SIG-M5 (cell line): ENCODE measurements around the gene NINL.
"Not testable (repeated sequence)": the region's sequence is repeated elsewhere in the genome, so short reads cannot be mapped to it uniquely, and the experiment has no call there.

ENCODE experiments used
- DNase-seq: peaks from one replicate; lab custom pipeline; 2025; lab: John Stamatoyannopoulos, UW

Gene NINL

DNA sequence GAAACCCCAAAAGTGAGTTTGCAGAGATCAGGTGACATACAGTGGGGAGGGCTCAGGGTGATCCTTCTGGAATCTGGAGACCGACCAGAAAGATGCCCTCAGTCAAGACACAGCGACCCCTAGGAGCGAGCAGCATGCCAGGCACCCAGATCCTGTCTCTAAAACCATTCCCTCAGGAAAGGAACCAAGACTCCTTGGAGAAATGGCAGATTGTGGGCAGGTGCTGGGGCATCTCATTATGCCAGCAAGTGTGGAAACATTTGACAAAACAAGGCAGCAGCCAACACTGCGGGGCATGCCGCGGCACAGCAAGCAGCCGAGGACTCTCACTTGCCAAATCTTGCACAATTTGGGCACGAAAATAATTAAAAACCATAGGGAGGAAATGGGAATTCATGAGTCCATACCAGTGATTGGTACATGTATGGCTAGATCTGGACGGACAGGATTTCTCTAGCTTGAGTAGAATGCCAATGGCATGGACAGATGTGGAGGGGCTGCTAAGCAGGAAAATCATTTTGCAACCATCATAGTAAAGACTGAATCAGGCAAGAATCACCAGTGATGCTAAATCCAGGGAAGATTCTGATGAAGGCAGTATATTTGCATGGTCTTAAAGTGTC lies 101.0 kb downstream of the NINL start:
- no peak for DNase-seq

DNA sequence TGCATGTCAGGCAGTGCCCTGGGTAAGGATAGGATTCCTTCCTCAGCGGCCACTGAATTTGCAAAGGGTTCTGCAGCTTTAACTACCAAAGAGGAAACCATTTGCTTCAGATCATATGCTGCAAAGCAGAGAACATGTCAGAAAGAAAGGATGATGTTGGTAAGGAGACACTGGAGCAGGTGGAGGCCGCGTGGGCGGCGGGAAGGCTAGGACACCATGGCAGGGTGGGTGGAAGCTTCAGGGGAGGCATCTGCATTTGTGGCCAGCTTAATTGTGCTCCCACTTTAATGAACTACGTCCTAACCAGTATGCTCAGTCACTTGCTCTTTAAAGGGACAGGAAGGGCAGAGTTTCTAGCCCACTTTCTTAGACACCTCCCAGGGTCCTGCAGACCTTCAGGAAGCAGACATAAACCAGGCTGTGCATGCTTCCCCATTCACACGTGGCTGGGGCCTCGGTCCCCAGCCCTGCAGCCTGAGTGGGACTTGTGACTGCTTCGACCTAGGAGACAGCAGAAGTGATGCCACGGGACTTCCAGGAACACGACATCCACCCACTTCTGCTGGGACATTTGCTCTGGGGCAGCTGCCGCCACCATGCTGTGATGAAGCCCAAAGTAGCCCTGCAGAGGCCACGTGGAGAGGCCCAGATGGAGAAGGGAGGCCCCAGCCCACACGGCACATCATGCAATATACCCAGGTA lies 101.7 kb downstream of the NINL start:
- no peak for DNase-seq

DNA sequence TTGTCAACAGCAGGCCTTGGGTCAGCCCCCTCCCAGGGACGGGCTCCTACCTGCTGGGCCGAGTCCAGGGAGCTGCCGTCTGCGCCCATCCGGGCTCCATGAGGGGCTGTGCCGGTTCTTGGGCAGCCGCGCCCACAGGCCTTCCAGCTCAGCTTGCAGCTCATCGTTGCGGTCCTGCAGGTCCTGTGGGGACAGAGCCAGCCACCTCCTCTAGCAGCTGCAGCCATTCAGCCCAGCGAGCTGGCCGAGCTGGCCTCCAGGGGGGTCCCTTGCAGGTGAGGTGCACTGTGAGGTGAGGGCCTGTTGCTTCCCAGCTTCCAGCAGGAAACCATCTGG lies 103.4 kb downstream of the NINL start:
- DNase-seq: no peak

DNA sequence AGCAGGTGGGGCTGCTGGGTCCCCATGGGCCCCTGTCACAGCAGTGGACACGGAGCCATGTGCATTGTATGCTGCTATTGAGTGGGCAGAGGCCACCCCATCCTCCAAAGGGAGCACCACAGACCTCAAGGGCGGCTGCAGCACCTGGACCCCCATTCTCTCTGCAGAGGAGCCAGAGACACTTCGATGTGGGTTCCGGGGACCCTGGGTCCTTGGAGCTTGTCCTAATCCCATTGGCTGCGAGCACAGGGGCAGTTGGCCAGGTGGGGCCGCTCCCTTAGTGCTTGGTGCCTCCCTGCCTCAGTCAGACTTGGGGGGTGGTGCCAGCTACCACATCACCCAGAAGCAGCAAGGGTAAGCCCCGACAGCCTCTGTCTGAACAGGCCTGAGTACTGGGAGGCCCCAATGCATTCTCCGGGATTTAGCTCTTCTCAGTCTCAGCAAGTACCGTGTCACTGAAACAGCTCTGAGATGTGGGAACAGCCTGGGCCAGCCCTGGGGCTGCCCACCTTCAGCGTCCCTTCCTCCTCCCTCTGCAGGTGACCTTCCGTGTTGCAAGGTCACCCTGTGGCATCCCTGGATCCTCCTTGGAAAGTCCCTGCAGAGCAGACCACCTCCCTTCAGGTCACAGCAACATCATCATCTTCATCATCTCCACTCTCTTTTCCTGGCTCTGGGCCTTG lies 104.0 kb downstream of the NINL start:
- DNase-seq: no peak

DNA sequence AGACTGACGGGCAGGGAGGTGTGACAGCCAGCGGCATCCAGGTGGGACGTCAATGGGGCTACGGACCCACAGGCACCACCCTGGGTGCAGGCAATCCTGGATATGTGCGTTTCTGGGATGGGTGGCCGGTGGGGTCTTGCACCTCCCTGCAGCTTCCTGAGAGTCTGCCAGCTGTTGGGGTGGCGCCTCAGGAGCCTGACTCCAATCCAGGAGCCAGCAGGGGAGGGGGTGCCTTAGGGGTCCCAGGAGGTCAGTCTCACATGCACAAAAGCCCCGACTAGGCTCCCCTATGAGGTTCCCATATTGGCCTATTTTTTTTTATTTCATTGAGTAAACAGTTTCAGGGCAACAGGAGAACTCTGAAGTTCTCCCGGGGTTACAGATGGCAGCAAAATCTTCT lies 104.5 kb downstream of the NINL start:
- no peak for DNase-seq

DNA sequence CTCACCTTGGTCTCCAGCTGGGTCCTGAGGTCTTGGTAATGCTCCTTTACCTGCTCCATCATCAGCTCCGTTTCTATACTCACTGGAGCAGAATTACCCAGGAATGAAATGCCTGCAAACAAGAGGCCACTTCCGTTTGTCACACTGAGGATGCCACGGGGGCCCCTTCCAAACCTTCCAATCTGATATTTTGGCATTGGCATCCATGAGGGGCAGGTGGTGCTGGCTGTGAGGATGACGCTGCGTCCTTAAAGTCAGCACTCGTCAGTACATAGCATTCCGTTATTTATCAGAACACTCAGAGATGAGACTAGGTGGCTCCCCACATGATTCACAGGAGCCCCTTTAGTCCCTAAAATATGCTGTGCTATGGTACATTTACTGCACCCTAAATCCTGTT lies 105.2 kb downstream of the NINL start:
- no peak for DNase-seq

DNA sequence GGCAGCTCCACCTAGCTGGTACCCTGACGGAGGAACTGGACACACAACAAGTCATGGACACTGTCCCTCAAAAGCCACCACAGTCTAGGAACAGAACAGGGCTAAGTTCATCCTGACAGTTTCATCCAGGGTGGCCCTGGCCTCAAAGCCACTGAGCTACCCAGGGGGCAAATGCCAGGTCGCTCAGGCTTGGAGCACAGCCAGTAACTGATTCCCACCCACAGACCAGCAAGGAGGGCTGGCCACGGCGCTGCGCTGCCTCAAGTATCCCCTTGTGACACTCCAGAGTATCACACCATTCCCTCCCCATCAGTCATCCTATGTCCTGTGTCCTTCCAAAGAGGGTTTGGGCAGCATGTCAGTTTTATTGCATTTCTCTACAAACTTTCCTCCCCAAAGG lies 105.7 kb downstream of the NINL start:
- DNase-seq: no peak

DNA sequence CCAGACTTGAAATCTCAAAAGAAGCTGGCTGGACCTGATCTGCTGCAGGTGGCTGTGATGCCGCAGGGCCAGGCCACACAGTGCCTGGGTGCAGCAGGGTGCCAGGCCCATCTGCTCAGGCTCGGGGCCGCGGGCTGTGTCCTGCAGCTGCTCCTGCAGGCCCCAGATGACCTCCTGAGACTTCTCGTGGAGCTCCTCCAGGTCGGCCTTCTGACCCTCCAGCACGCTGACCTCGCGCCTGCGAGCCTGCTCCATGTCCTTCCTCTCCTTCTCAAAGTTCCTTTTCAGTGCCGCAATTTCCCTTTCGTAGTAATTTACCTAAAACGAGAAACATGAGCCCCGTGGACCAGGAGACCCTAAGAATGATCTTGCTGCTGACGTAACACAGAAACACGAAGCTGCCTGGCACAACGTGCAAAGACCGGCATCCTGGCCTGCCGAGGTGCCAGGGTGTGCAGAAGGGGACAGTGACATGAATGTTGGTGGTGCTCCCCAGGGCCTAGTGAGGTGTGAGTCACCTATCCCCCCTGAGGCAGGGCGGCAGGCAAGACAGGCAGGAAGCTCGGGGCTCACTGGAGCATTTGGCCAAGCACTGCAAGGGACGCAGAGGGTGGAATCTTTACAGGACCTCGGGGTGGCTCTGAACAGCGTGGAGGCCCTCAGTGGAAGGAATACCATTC lies 106.3 kb downstream of the NINL start:
- DNase-seq: no peak

DNA sequence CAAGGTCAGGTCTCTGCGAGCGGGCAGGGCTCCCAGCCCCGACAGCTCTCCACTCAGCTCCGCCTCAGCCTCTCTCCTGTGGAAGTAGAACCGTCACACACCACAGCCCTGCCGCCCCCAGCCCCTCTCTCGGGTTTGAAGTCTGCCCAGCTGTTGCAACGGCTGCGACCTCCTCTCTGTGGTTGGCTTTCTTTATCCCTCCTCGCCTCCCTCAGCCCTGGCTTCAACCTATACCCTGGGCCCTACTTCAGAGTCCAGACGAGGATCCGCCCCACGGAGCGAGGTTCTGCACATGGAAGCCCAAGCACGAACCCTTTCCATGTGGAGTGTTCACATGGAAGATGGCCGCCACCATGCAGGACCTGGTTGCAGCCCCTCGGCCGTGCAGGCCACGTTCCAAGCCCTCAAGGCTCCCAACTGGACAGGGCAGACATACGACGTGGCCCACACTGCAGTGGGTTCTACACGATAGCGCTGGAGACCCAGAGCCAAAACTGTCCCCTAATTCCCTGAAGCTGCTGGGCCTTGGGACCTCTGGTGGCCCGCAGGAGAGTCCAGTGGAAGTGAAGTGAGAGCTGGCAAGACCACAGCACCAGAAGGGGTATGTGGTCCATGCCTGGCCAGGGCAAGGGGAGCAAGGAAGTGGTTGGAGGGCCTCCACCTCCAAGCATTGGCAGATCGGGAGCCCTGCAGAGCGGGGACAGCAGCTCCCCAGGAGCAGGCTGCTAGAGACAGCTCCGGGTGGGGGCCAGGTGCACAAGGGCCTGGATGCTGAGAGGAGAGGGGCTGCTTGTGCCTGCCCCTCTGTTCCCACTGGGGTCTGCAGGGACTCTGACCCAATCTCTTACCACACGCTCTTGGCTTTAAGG lies 108.1 kb downstream of the NINL start:
- DNase-seq: no peak

DNA sequence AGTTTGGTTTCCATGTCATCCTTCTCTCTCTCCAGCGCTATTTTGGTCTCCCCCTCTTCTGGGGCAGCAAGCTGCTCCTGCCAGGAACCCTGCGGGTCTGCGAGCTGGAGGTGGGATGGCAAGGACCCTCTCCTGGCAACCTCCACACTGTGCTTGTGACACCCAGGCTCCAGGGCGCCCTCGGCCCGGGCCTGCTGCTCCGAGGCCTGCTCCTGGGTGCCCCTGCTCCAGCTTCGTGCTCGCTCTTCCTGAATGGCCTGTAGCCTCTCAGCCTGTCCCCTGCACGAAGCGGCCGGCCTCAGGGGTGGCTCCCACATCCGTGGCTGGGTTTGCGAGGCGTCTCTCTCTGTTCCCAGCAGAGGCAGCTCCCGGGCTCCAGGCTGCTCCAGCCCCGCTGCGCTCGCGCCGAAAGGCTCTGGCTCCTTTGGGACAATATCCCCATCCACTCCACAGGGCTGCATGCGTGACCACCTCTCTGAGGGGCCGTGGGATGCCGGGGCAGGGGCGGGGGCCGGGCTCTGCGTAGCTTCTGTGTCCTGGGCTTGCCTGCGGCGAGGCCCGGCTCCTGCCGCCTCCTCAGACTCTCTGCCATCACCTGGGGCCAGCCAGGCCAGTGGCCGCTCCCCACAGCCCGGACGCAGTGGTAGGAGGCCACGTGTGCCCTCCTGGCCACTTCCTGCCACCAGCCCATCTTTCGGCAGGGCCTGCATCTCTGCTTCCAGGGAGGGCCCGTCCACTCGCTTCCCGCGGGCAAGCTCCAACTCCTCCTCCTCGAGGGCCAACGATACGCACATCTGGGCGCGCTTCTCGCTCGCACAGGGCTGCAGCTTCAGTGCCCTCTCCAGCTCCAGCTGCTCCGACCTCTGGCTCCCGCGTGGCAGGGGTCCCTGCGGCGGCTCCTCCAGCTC lies 109.0 kb downstream of the NINL start:
- no peak for DNase-seq

DNA sequence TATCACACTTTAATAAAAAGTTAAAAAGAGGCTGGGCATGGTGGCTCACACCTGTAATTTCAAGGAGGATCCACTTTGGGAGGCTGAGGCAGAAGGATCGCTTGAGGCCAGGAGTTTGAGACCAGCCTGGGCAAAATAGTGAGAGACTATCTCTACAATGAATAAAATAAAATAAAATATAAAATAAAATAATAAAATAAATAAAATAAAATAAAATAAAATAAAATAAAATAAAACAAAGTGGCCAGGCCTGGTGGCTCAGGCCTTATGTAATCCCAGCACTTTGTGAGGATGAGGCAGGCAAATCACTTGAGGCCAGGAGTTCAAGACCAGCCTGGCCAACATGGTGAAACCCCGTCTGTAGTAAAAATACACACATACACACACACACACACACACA lies 112.0 kb downstream of the NINL start:
- not testable (repeated sequence) for DNase-seq

DNA sequence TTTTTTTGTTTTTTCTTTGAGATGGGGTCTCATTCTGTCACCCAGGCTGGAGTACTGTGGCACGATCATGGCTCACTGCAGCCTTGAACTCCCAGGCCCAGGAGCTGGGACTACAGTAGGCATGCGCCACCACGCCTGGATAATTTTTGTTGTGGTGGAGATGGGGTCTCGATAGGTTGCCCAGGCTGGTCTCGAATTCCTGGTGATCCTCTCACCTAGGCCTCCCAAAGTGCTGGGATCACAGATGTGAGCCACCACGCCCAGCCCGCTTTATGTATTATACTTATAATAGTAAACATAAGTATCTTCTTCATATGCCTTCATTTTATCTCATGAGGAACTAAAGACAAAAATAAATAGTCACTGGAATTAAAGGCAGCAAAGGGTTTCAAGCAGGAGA lies 114.3 kb downstream of the NINL start:
- no peak for DNase-seq

DNA sequence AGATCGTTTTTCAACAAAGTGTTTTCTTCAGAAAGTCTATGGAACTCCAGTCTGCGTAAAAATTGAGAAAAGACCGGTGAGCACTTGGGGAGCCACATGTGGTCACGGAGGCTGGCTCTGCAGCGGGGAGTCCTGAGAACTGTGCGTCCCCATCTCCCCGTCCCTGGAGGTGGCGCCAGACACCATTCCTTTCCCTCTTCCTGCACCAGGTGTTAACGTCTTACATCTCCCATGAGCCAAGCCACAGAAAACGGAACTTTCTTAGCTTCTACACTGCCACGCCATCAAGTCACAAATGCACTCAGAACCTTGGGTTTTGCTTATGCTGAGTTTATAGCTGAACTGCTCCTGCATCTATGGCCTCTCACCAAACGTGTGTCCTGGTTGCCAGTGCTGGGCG lies 115.3 kb downstream of the NINL start:
- no peak for DNase-seq

DNA sequence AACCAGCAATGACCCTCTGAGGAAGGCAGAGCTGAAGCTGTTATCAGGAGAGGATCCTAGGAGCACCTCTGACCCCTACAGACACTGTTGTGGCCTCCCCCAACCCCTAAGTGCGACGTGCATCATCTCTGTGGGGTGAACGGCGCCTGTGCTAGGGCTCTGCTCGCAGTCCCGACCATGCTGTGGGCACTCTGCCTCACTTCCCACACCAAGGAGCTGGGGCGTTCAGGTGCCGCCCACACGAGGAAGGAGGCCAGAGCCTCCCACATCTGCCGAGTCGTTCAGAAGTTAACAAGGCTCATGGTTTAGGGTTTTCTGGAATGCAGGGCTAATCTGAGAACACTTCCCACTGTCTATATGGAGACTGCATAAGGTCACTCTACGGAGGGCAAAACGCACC lies 115.8 kb downstream of the NINL start:
- DNase-seq: no peak

DNA sequence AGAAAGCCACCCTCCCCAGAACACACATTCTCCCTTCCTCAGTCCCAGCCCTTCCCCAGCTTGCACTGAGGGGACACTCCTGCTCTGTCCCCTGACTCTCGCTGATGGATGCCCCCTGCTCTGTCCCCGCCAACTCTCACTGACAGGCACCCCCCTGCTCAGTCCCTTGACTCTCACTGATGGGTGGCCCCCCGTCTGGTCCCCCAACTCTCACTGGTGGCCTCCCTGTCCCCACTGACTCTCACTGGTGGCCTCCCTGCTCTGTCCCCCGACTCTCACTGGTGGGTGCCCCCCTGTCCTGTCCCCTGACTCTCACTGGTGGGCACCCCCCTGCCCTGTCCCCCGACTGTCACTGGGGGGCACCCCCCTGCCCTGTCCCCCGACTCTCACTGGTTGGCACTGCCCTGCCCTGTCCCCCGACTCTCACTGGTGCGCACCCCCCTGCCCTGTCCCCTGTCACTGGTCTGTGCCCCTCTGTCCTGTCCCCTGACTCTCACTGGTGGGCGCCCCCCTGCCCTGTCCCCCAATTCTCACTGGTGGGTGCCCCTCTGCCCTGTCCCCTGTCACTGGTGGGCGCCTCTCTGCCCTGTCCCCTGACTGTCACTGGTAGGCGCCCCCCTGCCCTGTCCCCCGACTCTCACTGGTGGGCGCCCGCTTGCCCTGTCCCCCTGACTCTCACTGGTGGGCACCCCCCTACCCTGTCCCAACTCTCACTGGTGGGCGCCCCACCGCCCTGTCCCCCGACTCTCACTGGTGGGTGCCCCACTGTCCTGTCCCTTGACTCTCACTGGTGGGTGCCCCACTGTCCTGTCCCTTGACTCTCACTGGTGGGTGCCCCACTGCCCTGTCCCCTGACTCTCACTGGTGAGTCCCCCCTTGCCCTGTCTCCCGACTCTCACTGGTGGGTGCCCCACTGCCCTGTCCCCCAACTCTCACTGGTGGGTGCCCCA lies 116.9 kb downstream of the NINL start:
- DNase-seq: no peak

DNA sequence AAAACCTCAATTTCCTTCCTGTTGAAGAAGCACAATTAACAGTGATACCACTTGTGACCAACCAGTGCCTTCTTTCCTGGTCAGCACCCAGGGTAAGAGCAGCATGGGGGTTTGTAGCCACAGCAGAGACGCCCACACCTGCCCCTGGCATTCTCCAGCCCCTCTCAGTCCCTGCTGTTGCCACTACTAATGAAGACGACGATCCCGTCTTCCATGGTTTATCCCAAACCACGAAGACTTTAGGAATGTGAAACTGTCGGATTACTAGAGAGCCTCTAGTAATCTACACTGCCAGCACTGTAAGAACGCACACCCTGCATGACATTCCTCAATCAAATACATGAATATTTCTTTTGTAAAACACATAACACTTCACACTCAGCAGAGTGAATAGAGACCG lies 117.9 kb downstream of the NINL start:
- DNase-seq: no peak

DNA sequence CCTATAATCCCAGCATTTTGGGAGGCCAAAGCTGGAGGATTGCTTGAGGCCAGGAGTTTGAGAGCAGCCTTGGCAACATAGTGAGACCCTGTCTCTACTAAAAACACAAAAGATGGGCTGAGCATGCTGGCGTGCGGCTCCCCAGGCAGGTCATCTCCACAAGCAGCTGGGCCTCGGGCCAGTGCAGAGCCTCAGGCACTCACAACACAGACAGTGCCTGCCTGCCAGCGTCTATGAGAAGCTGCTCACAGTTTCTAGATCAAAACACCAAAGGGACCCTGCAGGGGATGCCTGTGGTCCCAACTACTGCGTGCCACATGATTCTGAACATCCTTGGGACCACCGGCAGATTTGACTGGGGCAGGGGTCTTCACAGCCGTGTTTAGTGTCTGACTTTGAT lies 118.5 kb downstream of the NINL start:
- DNase-seq: no peak

DNA sequence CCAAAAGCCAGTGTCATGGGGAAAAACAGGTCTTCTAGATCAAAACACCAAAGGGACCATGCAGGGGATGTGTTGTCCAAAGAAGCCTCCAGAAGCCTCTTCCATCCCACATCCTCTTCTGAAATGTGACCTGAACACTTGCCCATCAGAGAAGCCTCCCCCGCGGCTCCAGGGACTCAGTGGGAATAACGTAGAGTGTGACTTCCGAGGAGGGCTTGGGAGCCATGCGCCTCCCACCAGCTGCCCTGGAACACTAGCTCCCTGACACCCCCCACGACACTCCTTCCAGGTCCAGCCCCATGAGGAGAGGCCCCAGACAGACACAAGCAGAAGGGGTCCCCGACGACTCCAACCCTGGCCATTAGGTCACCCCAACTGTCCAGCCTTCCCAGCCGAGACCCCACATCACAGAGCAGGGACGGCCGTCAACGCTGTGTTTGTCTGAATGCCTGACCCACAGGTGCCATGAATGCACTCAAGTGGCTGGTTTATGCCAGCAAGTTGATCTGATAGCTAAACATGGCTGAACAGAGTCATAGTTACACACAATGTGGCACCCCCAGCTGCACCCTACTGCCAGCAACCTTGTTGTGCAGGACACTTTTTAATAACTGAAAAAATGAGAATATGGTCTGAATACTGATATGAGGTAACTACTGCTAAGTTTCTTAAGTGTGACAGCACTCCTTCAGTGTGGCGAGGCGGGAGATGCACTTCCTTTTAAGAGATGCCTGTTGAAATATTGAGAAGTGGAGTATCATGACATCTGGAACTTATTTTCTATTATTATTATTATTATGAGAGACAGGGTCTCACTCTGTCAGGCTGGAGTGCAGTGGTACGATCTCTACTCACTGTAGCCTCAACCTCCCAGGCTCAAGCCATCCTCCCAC lies 119.8 kb downstream of the NINL start:
- DNase-seq: no peak
